Keratinocyte (primary cell): ENCODE data around the gene PYGB. TPM values are rescaled to one million over a fixed set of nuclear protein-coding genes. Genes with fewer than 3 reads are reported as not detected.

Experiments
- DNase-seq: peaks from one replicate; pipeline ENCODE4 v3.0.0-alpha.2; 2011; ENCODE audit warnings: low read depth, missing footprints, low spot score
- FAIRE-seq: peaks from 2 replicates; lab custom pipeline; 2011; peaks lifted over from hg19 to GRCh38; lab: Jason Lieb, UNC
- H2AFZ ChIP-seq: 2 replicates; pipeline ENCODE4 v1.6.0; 2012; ENCODE audit warnings: low read length, control low read depth, inconsistent platforms; ENCODE audit not compliant: control insufficient read depth
- H3K27ac ChIP-seq: 2 replicates; pipeline ENCODE4 v1.5.1; 2011; ENCODE audit warnings: low read length; ENCODE audit not compliant: control insufficient read depth, insufficient read depth
- H3K27me3 ChIP-seq: 3 replicates; pipeline ENCODE4 v1.6.0; 2011; ENCODE audit warnings: low read length; ENCODE audit not compliant: control insufficient read depth, insufficient read depth; ENCODE audit errors: extremely low read depth
- H3K36me3 ChIP-seq, 2 experiments: 2 replicates in 1 of 2; 3 replicates in 1 of 2; pipeline ENCODE4 v1.5.1; 2011; ENCODE audit warnings: low read length in 2 of 2, mild to moderate bottlenecking in 1 of 2; ENCODE audit not compliant: control insufficient read depth in 2 of 2, insufficient read depth in 2 of 2; ENCODE audit errors: extremely low read depth in 1 of 2
- H3K4me1 ChIP-seq: 3 replicates; pipeline ENCODE4 v1.5.1; 2011; ENCODE audit warnings: low read length; ENCODE audit not compliant: control insufficient read depth, insufficient read depth; ENCODE audit errors: extremely low read depth
- H3K4me2 ChIP-seq: 3 replicates; pipeline ENCODE4 v1.6.0; 2011; ENCODE audit warnings: low read depth, low read length; ENCODE audit not compliant: control insufficient read depth, insufficient read depth; ENCODE audit errors: extremely low read depth
- H3K4me3 ChIP-seq, 3 experiments: fragments of 200-600 bp in 1 of 3; sonication (generic) in 1 of 3; 2 replicates in 2 of 3; 3 replicates in 1 of 3; pipeline ENCODE4 v1.5.1; 2011 to 2016; ENCODE audit warnings: low read length in 3 of 3, mild to moderate bottlenecking in 3 of 3, control low read depth in 2 of 3, inconsistent platforms in 1 of 3, low read depth in 1 of 3, mixed read lengths in 1 of 3, mixed run types in 1 of 3, moderate library complexity in 1 of 3; ENCODE audit not compliant: control insufficient read depth in 2 of 3, insufficient read depth in 2 of 3; ENCODE audit errors: extremely low read depth in 1 of 3
- H3K79me2 ChIP-seq: 2 replicates; pipeline ENCODE4 v1.6.0; 2012; ENCODE audit warnings: low read length; ENCODE audit not compliant: control insufficient read depth, insufficient read depth
- H3K9ac ChIP-seq: 3 replicates; pipeline ENCODE4 v1.6.0; 2011; ENCODE audit warnings: low read length; ENCODE audit not compliant: control insufficient read depth, insufficient read depth; ENCODE audit errors: extremely low read depth
- H3K9me1 ChIP-seq: 3 replicates; pipeline ENCODE4 v1.6.0; 2011; ENCODE audit warnings: low read length; ENCODE audit not compliant: control insufficient read depth, insufficient read depth; ENCODE audit errors: extremely low read depth
- H3K9me3 ChIP-seq: 2 replicates; pipeline ENCODE4 v1.5.1; 2012; ENCODE audit warnings: low read depth, low read length; ENCODE audit not compliant: control insufficient read depth
- H4K20me1 ChIP-seq: 3 replicates; pipeline ENCODE4 v1.6.0; 2011; ENCODE audit warnings: low read length; ENCODE audit not compliant: control insufficient read depth, insufficient read depth; ENCODE audit errors: extremely low read depth
- EZH2 ChIP-seq: IDR thresholded peaks from one replicate; pipeline ENCODE4 v1.6.1; 2012; ENCODE audit warnings: inconsistent platforms, mild to moderate bottlenecking, low read length, moderate library complexity
- dilution Hi-C: fragments of 300-500 bp; cut with MboI; formaldehyde crosslinking; loops from one replicate; pipeline ENCODE4 v1.7.0; 2020; ENCODE audit warnings: low sequenced_read_pairs; ENCODE audit not compliant: extremely low pct_ligation_motif_present
- polyA plus RNA-seq, 5 experiments: library from polyadenylated mRNA; depleted of rRNA in 3 of 5; stranded (reverse) in 3 of 5; stranded (forward) in 1 of 5; unstranded in 1 of 5; fragments of >200 nt; gene quantifications; 1 replicate in 1 of 5; 2 replicates in 3 of 5; 3 replicates in 1 of 5; pipeline versions ENCODE4 v1.2.1 to v1.2.3, GENCODE V29; 2011 to 2012; ENCODE audit warnings: missing spikeins in 2 of 5, low read depth in 1 of 5, low replicate concordance in 1 of 5
- TF ChIP-seq, protein P1 (sequence below), 3 experiments: IDR thresholded peaks in 1 of 3; conservative IDR thresholded peaks in 1 of 3; optimal IDR thresholded peaks in 1 of 3; 2 replicates in 2 of 3; 3 replicates in 1 of 3; pipeline versions ENCODE3 to v1.5.1; 2011; ENCODE audit warnings: low read length in 3 of 3, mild to moderate bottlenecking in 3 of 3, moderate library complexity in 2 of 3, control low read depth in 1 of 3, inconsistent platforms in 1 of 3; ENCODE audit not compliant: insufficient read depth in 2 of 3; ENCODE audit errors: extremely low read depth in 1 of 3

PYGB gene
- polyA plus RNA-seq, 1 donor (not counting 4 experiments of a cell fraction or from before 2014, with no cell fraction given) = 78.3 TPM

DNA sequence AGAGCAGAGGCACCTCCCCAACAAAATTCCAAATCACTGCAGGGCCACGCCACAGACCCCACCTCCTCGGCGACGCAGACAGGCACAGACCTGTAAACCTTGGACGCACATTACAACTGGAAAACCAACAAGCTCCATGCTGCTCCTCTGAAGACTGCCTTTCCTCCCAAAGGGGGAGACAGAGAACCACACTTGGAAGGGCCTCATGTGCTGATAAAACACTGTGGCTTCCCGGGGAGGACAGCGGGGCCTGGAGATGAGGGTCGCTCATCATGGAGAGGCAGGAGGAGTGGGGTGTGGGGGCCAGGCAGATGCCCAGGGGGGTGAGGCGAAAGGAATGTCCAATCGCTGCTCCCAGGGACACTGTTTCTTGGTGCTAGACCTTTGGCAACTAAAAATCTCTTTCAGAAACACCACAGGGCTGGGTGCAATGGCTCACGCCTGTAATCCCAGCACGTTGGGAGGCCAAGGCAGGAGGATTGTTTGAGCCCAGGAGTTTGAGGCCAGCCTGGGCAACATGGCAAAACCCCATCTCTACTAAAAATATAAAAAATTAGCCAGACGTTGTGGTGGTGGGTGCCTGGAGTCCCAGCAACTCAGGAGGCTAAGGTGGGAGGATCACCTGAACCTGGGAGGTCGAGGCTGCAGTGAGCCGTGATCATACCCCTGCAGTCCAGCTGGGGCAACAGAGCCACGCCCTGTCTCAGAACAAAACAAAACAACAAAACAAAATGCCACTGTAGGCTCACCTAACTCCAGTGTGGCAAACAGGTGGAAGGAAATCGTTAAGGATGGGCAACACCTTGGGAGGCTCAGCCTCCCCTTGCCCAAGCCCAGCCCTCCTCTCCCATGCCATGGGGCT lies 88.9 kb downstream of the PYGB start:
- TF ChIP-seq, protein P1, sequence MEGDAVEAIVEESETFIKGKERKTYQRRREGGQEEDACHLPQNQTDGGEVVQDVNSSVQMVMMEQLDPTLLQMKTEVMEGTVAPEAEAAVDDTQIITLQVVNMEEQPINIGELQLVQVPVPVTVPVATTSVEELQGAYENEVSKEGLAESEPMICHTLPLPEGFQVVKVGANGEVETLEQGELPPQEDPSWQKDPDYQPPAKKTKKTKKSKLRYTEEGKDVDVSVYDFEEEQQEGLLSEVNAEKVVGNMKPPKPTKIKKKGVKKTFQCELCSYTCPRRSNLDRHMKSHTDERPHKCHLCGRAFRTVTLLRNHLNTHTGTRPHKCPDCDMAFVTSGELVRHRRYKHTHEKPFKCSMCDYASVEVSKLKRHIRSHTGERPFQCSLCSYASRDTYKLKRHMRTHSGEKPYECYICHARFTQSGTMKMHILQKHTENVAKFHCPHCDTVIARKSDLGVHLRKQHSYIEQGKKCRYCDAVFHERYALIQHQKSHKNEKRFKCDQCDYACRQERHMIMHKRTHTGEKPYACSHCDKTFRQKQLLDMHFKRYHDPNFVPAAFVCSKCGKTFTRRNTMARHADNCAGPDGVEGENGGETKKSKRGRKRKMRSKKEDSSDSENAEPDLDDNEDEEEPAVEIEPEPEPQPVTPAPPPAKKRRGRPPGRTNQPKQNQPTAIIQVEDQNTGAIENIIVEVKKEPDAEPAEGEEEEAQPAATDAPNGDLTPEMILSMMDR (optimal IDR thresholded peaks at IDR 0.05 in 1 of 3, IDR thresholded peaks at IDR 0.05 in 1 of 3, conservative IDR thresholded peaks at IDR 0.05 in 1 of 3; ENCODE audit: extremely low read depth in 1 of 3, insufficient read depth in 2 of 3, low read length in 3 of 3) = peak; percentile 66 to 86 (median 75)
- no peak for TF ChIP-seq EZH2
- peak overlapping the region; percentile 48 for H3K4me2 ChIP-seq
- H3K4me3 ChIP-seq = peak overlapping the region in 1 of 3 experiments; percentile 34
- H3K36me3 ChIP-seq = peaks cover 0 to 5% of the 10 kb centered on the region in 2 experiments
- H3K27ac ChIP-seq = no peak overlapping the region
- H3K9me1 ChIP-seq = no peaks in the 10 kb centered on the region
- no peaks in the 10 kb centered on the region for H3K9me3 ChIP-seq
- H3K4me1 ChIP-seq = peaks cover 8% of the 10 kb centered on the region
- H4K20me1 ChIP-seq = no peaks in the 10 kb centered on the region
- H2AFZ ChIP-seq = peak overlapping the region; percentile 23
- FAIRE-seq (peak; percentile 17), DNase-seq (peak; percentile 21)
- H3K9ac ChIP-seq = no peak overlapping the region
- dilution Hi-C loops = no loop called here
- H3K27me3 ChIP-seq = no peaks in the 10 kb centered on the region
- H3K79me2 ChIP-seq = peaks cover 6% of the 10 kb centered on the region

DNA sequence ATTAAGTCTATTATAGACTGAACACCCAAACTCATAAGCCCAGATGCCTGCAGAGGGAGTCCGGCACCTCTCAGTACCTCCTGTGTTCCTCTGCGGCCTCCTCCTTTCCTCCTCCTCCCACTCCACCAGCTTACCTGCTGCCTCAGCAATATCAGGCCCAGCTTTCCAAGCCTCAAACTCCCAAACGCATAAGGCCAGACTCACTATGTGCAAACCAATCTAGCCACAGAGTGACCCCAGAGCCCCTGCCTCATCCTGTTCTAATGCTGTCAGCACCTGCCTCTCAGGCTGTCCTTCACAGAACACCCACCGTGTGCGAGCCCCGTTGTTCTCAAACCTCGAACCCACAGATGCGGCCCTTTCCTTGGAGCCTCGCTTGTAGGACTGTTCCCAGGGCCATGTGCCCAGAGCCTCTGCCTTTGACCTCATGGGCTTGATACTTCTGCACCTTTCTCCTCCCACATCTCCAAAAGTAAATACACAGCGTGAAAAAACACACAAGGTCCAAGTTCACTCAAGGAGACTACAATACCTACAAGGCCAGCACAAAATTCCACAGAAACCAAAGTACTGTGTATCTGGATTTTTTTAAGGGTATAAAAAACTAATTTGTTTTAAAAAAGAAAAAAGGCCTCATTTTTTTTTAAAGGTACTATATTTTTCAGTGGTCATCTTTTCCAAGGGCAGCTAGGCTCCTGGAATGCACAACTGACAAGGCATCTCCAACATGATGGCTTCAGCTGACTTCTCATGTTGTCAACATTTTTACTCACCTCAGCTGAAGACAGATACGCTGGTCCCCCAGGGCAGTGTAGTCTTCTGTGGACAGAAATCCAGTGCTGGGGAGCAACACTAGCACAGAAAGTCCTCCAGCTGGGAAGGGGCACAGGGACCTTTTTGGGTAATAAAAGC lies 90.5 kb downstream of the PYGB start:
- FAIRE-seq = no peak
- peaks cover 7% of the 10 kb centered on the region for H3K79me2 ChIP-seq

More for the DNA sequence above, 90.5 kb downstream of the PYGB start:
- TF ChIP-seq EZH2 = no peak
- TF ChIP-seq, protein P1 (optimal IDR thresholded peaks at IDR 0.05 in 1 of 3, IDR thresholded peaks at IDR 0.05 in 1 of 3, conservative IDR thresholded peaks at IDR 0.05 in 1 of 3; ENCODE audit: extremely low read depth in 1 of 3, insufficient read depth in 2 of 3, low read length in 3 of 3) = peak in 1 of 3 experiments; percentile 7
- no peak overlapping the region for H3K27ac ChIP-seq
- H3K9ac ChIP-seq = no peak overlapping the region
- dilution Hi-C loops = no loop called here
- no peaks in the 10 kb centered on the region for H3K27me3 ChIP-seq
- no peak overlapping the region for H3K4me2 ChIP-seq
- H3K4me1 ChIP-seq = peaks cover 8% of the 10 kb centered on the region
- H4K20me1 ChIP-seq = no peaks in the 10 kb centered on the region
- H3K36me3 ChIP-seq = peaks cover 0 to 5% of the 10 kb centered on the region in 2 experiments
- no peak overlapping the region for H2AFZ ChIP-seq
- H3K9me1 ChIP-seq = no peaks in the 10 kb centered on the region
- no peak for DNase-seq
- no peaks in the 10 kb centered on the region for H3K9me3 ChIP-seq
- H3K4me3 ChIP-seq = no peak overlapping the region
